GDM1 (cell line): ENCODE data around the gene UNC93A.
"Not testable (repeated sequence)": the region's sequence is repeated elsewhere in the genome, so short reads cannot be mapped to it uniquely, and the experiment has no call there.

ENCODE experiments used
- DNase-seq: peaks from one replicate; lab custom pipeline; 2025; lab: John Stamatoyannopoulos, UW

The UNC93A gene

GRCh38 chr6:167309355-167310192, 18.5 kb downstream of the UNC93A start:
- not testable (repeated sequence) for DNase-seq

GRCh38 chr6:167311286-167311685, 20.2 kb downstream of the UNC93A start:
- no peak for DNase-seq

GRCh38 chr6:167311691-167312090, 20.6 kb downstream of the UNC93A start:
- DNase-seq, result not testable (repeated sequence)

GRCh38 chr6:167314180-167314821, 23.2 kb downstream of the UNC93A start:
- no peak for DNase-seq

- DNase-seq, result no peak
Measured at GRCh38 chr6:167317172-167317571, 26.1 kb downstream of the UNC93A start.

- DNase-seq, result not testable (repeated sequence)
Measured at GRCh38 chr6:167318354-167318753, 27.2 kb downstream of the UNC93A start.

GRCh38 chr6:167318856-167319255, 27.7 kb downstream of the UNC93A start:
- DNase-seq, result not testable (repeated sequence)

GRCh38 chr6:167319856-167320753, 29.0 kb downstream of the UNC93A start:
- not testable (repeated sequence) for DNase-seq

GRCh38 chr6:167320754-167321056, 29.6 kb downstream of the UNC93A start:
- DNase-seq, result not testable (repeated sequence)

- not testable (repeated sequence) for DNase-seq
Measured at GRCh38 chr6:167321185-167321584, 30.1 kb downstream of the UNC93A start.

- DNase-seq, result no peak
Measured at GRCh38 chr6:167323111-167323510, 32.0 kb downstream of the UNC93A start.

- DNase-seq, result no peak
Measured at GRCh38 chr6:167324111-167324510, 33.0 kb downstream of the UNC93A start.

GRCh38 chr6:167325766-167326165, 34.7 kb downstream of the UNC93A start:
- DNase-seq, result no peak

GRCh38 chr6:167327391-167327790, 36.3 kb downstream of the UNC93A start:
- DNase-seq, result no peak

- no peak for DNase-seq
Measured at GRCh38 chr6:167328086-167328485, 37.0 kb downstream of the UNC93A start.

- no peak for DNase-seq
Measured at GRCh38 chr6:167329014-167329413, 37.9 kb downstream of the UNC93A start.

- no peak for DNase-seq
Measured at GRCh38 chr6:167330750-167331149, 39.6 kb downstream of the UNC93A start.

- no peak for DNase-seq
Measured at GRCh38 chr6:167331565-167331964, 40.5 kb downstream of the UNC93A start.

- DNase-seq, result no peak
Measured at GRCh38 chr6:167336844-167337630, 45.9 kb downstream of the UNC93A start.

- no peak for DNase-seq
Measured at GRCh38 chr6:167337675-167338449, 46.7 kb downstream of the UNC93A start.
